ENCODE results near the gene TBC1D14. TPM values are rescaled to one million over a fixed set of nuclear protein-coding genes. Genes with fewer than 3 reads are reported as not detected.

The TBC1D14 gene
- total and polyA plus RNA-seq, 9 of the 15 experiments (the other 6 are each of a cell fraction or from before 2014, with no cell fraction given) = 2.1 to 59.6 (median 44.8) TPM

DNA sequence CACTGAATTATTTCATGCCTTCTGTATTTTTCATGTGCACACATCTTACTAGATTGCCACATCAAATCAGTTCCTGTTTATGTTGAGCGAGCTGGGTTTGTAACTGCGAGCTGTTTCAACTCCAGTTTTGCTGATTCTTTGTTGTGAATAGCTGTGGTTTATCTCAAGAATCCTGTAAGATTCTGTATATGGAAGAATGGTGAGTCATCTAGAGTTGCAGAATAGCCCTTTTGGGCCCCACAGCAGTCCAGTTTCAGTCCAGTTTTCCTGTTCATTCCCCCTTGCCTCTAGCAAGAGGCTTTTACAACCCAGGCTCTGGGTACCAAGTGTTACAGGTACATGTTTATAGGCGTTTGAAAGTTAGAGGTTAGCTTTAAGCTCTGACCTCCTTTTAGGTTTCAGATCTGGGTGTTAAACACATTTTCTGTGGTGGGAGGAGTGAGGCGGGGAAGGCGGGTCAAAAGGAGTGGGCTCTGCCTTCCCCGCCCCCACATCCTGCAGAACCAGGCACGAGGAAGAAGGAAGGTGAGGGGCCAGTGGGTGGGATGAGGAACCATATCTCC is 32.7 kb downstream of the TBC1D14 start (continued):
- TF ChIP-seq TFE3 (CRISPR knock-in tag; IDR thresholded peaks at IDR 0.05) (no peak), PHF8 (IDR thresholded peaks at IDR 0.05; ENCODE audit: borderline replicate concordance, low read length) (no peak), JUN (IDR thresholded peaks at IDR 0.05; ENCODE audit: borderline replicate concordance, low read depth, low read length) (peak; percentile 89), JUN (CRISPR knock-in tag; IDR thresholded peaks at IDR 0.05; ENCODE audit: borderline replicate concordance) (no peak), ZKSCAN3 (CRISPR knock-in tag; IDR thresholded peaks at IDR 0.05) (no peak), ZBTB17 (CRISPR knock-in tag; IDR thresholded peaks at IDR 0.05) (no peak), ERF (CRISPR knock-in tag; IDR thresholded peaks at IDR 0.05) (no peak), RAD21 (CRISPR knock-in tag; conservative IDR thresholded peaks at IDR 0.05 in 1 of 2, IDR thresholded peaks at IDR 0.05 in 1 of 2) (0 out of 4 replicates have a peak, but pooled peaks of 1 of the 2 experiments have one; percentile 3), ZNF583 (CRISPR knock-in tag; IDR thresholded peaks at IDR 0.05) (no peak), MAFG (tag; conservative IDR thresholded peaks at IDR 0.05) (peak; percentile 90), SIRT6 (IDR thresholded peaks at IDR 0.05; ENCODE audit: low read depth, low read length) (no peak), ZNF445 (CRISPR knock-in tag; IDR thresholded peaks at IDR 0.05; ENCODE audit: low read depth) (no peak), SIN3A (IDR thresholded peaks at IDR 0.05; ENCODE audit: borderline replicate concordance in 2 of 2, control insufficient read depth in 1 of 2, low read depth in 2 of 2, low read length in 2 of 2) (no peak), SLC30A9 (CRISPR knock-in tag; IDR thresholded peaks at IDR 0.05) (no peak), TEAD2 (tag; IDR thresholded peaks at IDR 0.05) (no peak), RBM14 (IDR thresholded peaks at IDR 0.05; ENCODE audit: borderline replicate concordance, insufficient read depth, low read depth, low read length) (no peak), ZZZ3 (IDR thresholded peaks at IDR 0.05) (no peak)
- TF ChIP-seq, protein P1, sequence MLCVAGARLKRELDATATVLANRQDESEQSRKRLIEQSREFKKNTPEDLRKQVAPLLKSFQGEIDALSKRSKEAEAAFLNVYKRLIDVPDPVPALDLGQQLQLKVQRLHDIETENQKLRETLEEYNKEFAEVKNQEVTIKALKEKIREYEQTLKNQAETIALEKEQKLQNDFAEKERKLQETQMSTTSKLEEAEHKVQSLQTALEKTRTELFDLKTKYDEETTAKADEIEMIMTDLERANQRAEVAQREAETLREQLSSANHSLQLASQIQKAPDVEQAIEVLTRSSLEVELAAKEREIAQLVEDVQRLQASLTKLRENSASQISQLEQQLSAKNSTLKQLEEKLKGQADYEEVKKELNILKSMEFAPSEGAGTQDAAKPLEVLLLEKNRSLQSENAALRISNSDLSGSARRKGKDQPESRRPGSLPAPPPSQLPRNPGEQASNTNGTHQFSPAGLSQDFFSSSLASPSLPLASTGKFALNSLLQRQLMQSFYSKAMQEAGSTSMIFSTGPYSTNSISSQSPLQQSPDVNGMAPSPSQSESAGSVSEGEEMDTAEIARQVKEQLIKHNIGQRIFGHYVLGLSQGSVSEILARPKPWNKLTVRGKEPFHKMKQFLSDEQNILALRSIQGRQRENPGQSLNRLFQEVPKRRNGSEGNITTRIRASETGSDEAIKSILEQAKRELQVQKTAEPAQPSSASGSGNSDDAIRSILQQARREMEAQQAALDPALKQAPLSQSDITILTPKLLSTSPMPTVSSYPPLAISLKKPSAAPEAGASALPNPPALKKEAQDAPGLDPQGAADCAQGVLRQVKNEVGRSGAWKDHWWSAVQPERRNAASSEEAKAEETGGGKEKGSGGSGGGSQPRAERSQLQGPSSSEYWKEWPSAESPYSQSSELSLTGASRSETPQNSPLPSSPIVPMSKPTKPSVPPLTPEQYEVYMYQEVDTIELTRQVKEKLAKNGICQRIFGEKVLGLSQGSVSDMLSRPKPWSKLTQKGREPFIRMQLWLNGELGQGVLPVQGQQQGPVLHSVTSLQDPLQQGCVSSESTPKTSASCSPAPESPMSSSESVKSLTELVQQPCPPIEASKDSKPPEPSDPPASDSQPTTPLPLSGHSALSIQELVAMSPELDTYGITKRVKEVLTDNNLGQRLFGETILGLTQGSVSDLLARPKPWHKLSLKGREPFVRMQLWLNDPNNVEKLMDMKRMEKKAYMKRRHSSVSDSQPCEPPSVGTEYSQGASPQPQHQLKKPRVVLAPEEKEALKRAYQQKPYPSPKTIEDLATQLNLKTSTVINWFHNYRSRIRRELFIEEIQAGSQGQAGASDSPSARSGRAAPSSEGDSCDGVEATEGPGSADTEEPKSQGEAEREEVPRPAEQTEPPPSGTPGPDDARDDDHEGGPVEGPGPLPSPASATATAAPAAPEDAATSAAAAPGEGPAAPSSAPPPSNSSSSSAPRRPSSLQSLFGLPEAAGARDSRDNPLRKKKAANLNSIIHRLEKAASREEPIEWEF (CRISPR knock-in tag; IDR thresholded peaks at IDR 0.05) = no peak
- TF ChIP-seq, protein P2, sequence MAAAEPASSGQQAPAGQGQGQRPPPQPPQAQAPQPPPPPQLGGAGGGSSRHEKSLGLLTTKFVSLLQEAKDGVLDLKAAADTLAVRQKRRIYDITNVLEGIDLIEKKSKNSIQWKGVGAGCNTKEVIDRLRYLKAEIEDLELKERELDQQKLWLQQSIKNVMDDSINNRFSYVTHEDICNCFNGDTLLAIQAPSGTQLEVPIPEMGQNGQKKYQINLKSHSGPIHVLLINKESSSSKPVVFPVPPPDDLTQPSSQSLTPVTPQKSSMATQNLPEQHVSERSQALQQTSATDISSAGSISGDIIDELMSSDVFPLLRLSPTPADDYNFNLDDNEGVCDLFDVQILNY (CRISPR knock-in tag; IDR thresholded peaks at IDR 0.05) = no peak

Data from K562 (cell line).